Measurements from ENCODE around the gene MFAP4.

GRCh38 chr17:19354748-19355147 is 32.2 kb downstream of the MFAP4 start:
- no peak for TF ChIP-seq EZH2phosphoT487 (IDR thresholded peaks at IDR 0.05; ENCODE audit: low read depth)
- TF ChIP-seq, protein P1, sequence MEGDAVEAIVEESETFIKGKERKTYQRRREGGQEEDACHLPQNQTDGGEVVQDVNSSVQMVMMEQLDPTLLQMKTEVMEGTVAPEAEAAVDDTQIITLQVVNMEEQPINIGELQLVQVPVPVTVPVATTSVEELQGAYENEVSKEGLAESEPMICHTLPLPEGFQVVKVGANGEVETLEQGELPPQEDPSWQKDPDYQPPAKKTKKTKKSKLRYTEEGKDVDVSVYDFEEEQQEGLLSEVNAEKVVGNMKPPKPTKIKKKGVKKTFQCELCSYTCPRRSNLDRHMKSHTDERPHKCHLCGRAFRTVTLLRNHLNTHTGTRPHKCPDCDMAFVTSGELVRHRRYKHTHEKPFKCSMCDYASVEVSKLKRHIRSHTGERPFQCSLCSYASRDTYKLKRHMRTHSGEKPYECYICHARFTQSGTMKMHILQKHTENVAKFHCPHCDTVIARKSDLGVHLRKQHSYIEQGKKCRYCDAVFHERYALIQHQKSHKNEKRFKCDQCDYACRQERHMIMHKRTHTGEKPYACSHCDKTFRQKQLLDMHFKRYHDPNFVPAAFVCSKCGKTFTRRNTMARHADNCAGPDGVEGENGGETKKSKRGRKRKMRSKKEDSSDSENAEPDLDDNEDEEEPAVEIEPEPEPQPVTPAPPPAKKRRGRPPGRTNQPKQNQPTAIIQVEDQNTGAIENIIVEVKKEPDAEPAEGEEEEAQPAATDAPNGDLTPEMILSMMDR (IDR thresholded peaks at IDR 0.05; ENCODE audit: low read depth, low read length), result no peak
